Stomach (tissue), 4 donors: Measurements from ENCODE around the gene GALNT18.

Source experiments
- EP300 ChIP-seq: sonication (generic); formaldehyde crosslinking; IDR thresholded peaks from one replicate; pipeline ENCODE4 v1.6.1; 2017; ENCODE audit warnings: antibody characterized with exemption
- POLR2A ChIP-seq, 4 donors: fragments of 450-650 bp; IDR thresholded peaks; one replicate each; pipeline ENCODE4 v1.6.1; 2016; ENCODE audit warnings: antibody characterized with exemption in 4 of 4, control low read depth in 2 of 4, mild to moderate bottlenecking in 1 of 4, moderate library complexity in 1 of 4
- TF ChIP-seq, protein P1 (sequence below), 7 experiments: fragments of 450-650 bp in 4 of 7; fragments of 200-600 bp in 3 of 7; sonication (generic) in 3 of 7; IDR thresholded peaks; one replicate each; pipeline ENCODE4 v1.5.1; 2016 to 2019; ENCODE audit warnings: antibody characterized with exemption in 7 of 7, control low read depth in 2 of 7, mild to moderate bottlenecking in 1 of 7

DNA sequence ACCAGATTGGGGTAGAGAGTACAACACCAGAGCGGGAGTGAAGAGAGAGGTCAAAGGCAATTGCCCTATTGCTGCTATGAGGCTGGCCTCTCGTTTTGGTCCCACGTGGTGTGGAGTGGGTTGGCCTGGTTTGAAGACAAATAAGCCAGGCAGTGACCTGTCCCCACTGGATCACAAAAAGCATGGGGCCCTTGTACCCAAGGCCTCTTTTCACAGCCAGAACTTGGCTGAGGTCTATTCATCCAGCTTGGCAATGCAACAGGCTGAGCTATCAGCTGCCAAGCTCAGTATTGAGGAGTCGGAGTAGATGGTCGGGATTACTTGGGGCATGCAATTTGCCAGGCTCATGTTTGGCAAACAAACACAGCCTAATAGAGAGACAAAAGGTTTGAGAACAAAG is 19.2 kb upstream of the GALNT18 start:
- TF ChIP-seq, protein P1, sequence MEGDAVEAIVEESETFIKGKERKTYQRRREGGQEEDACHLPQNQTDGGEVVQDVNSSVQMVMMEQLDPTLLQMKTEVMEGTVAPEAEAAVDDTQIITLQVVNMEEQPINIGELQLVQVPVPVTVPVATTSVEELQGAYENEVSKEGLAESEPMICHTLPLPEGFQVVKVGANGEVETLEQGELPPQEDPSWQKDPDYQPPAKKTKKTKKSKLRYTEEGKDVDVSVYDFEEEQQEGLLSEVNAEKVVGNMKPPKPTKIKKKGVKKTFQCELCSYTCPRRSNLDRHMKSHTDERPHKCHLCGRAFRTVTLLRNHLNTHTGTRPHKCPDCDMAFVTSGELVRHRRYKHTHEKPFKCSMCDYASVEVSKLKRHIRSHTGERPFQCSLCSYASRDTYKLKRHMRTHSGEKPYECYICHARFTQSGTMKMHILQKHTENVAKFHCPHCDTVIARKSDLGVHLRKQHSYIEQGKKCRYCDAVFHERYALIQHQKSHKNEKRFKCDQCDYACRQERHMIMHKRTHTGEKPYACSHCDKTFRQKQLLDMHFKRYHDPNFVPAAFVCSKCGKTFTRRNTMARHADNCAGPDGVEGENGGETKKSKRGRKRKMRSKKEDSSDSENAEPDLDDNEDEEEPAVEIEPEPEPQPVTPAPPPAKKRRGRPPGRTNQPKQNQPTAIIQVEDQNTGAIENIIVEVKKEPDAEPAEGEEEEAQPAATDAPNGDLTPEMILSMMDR (IDR thresholded peaks at IDR 0.05): no peak
- TF ChIP-seq POLR2A (IDR thresholded peaks at IDR 0.05) (no peak), EP300 (no peak)
